Stimulated activated memory B cell treated with anti-CD40 and anti-IgM and Interleukin-4, amounts not matched to agents 10 μg/mL and 1 μg/mL and 100 μg/mL, for 72 hours (primary cell): ENCODE data around the gene HRH2.

ENCODE experiments used
- ATAC-seq: fragments of 150-1000 bp; cut with Tn5 transposase; 2 replicates; pipeline ENCODE4 v1.10.0; 2021
- H3K27ac Mint-ChIP-seq: one replicate; pipeline ENCODE4 v1.8.0; 2022; ENCODE audit warnings: mild to moderate bottlenecking, mixed read lengths
- H3K27me3 Mint-ChIP-seq: one replicate; pipeline ENCODE4 v1.8.0; 2022; ENCODE audit warnings: mixed read lengths
- H3K36me3 Mint-ChIP-seq: one replicate; pipeline ENCODE4 v1.8.0; 2022; ENCODE audit warnings: mixed read lengths
- H3K4me1 Mint-ChIP-seq: one replicate; pipeline ENCODE4 v1.8.0; 2022; ENCODE audit warnings: mixed read lengths
- H3K4me3 Mint-ChIP-seq: one replicate; pipeline ENCODE4 v1.8.0; 2022; ENCODE audit warnings: mild to moderate bottlenecking, moderate library complexity, mixed read lengths
- H3K9me3 Mint-ChIP-seq: one replicate; pipeline ENCODE4 v1.8.0; 2022; ENCODE audit warnings: mixed read lengths

The HRH2 gene

GRCh38 chr5:175680020-175680419 is 22.1 kb downstream of the HRH2 start:
- no peaks in the 10 kb centered on the region for H3K36me3 Mint-ChIP-seq
- H3K27ac Mint-ChIP-seq, result no peak overlapping the region

GRCh38 chr5:175680463-175680862 is 22.6 kb downstream of the HRH2 start:
- Mint-ChIP-seq H3K4me3 (no peak overlapping the region), H3K27ac (no peak overlapping the region), H3K36me3 (no peaks in the 10 kb centered on the region)

More at GRCh38 chr5:175680020-175680419, 22.1 kb downstream of the HRH2 start:
- H3K4me3 Mint-ChIP-seq, result no peak overlapping the region
- ATAC-seq, result no peak
- peaks cover 24% of the 10 kb centered on the region for H3K27me3 Mint-ChIP-seq
- H3K9me3 Mint-ChIP-seq, result no peaks in the 10 kb centered on the region
- H3K4me1 Mint-ChIP-seq, result no peaks in the 10 kb centered on the region

GRCh38 chr5:175681045-175681967 is 23.4 kb downstream of the HRH2 start:
- no peaks in the 10 kb centered on the region for H3K36me3 Mint-ChIP-seq
- H3K9me3 Mint-ChIP-seq, result no peaks in the 10 kb centered on the region
- H3K4me3 Mint-ChIP-seq, result no peak overlapping the region
- H3K27me3 Mint-ChIP-seq, result peaks cover 19% of the 10 kb centered on the region
- no peak for ATAC-seq
- no peaks in the 10 kb centered on the region for H3K4me1 Mint-ChIP-seq
- H3K27ac Mint-ChIP-seq, result no peak overlapping the region

More at GRCh38 chr5:175680463-175680862, 22.6 kb downstream of the HRH2 start:
- no peak for ATAC-seq
- no peaks in the 10 kb centered on the region for H3K4me1 Mint-ChIP-seq
- H3K27me3 Mint-ChIP-seq, result peaks cover 24% of the 10 kb centered on the region
- no peaks in the 10 kb centered on the region for H3K9me3 Mint-ChIP-seq

- Mint-ChIP-seq H3K36me3 (no peaks in the 10 kb centered on the region), H3K4me1 (no peaks in the 10 kb centered on the region), H3K4me3 (no peak overlapping the region), H3K27me3 (peaks cover 12% of the 10 kb centered on the region), H3K27ac (no peak overlapping the region), H3K9me3 (no peaks in the 10 kb centered on the region)
- ATAC-seq, result no peak
Observed at GRCh38 chr5:175681968-175682340, 24.1 kb downstream of the HRH2 start.

GRCh38 chr5:175682664-175683063 is 24.8 kb downstream of the HRH2 start:
- H3K9me3 Mint-ChIP-seq, result no peaks in the 10 kb centered on the region
- H3K27ac Mint-ChIP-seq, result no peak overlapping the region
- H3K4me1 Mint-ChIP-seq, result no peaks in the 10 kb centered on the region
- H3K4me3 Mint-ChIP-seq, result no peak overlapping the region
- H3K36me3 Mint-ChIP-seq, result no peaks in the 10 kb centered on the region
- H3K27me3 Mint-ChIP-seq, result peaks cover 12% of the 10 kb centered on the region
- no peak for ATAC-seq

GRCh38 chr5:175683231-175683630 is 25.4 kb downstream of the HRH2 start:
- no peak for ATAC-seq
- Mint-ChIP-seq H3K36me3 (no peaks in the 10 kb centered on the region), H3K4me1 (no peaks in the 10 kb centered on the region), H3K4me3 (no peak overlapping the region), H3K27ac (no peak overlapping the region), H3K9me3 (no peaks in the 10 kb centered on the region), H3K27me3 (peaks cover 12% of the 10 kb centered on the region)

- no peaks in the 10 kb centered on the region for H3K36me3 Mint-ChIP-seq
- H3K27ac Mint-ChIP-seq, result no peak overlapping the region
- peaks cover 19% of the 10 kb centered on the region for H3K27me3 Mint-ChIP-seq
Observed at GRCh38 chr5:175683921-175684320, 26.1 kb downstream of the HRH2 start.

GRCh38 chr5:175684931-175685330 is 27.1 kb downstream of the HRH2 start:
- Mint-ChIP-seq H3K4me1 (no peaks in the 10 kb centered on the region), H3K36me3 (no peaks in the 10 kb centered on the region), H3K27me3 (peaks cover 27% of the 10 kb centered on the region), H3K9me3 (no peaks in the 10 kb centered on the region), H3K4me3 (no peak overlapping the region), H3K27ac (no peak overlapping the region)
- no peak for ATAC-seq

More at GRCh38 chr5:175683921-175684320, 26.1 kb downstream of the HRH2 start:
- Mint-ChIP-seq H3K4me1 (no peaks in the 10 kb centered on the region), H3K9me3 (no peaks in the 10 kb centered on the region), H3K4me3 (no peak overlapping the region)
- no peak for ATAC-seq

- Mint-ChIP-seq H3K9me3 (no peaks in the 10 kb centered on the region), H3K27me3 (peaks cover 36% of the 10 kb centered on the region), H3K4me1 (no peaks in the 10 kb centered on the region), H3K36me3 (no peaks in the 10 kb centered on the region), H3K27ac (no peak overlapping the region), H3K4me3 (no peak overlapping the region)
- no peak for ATAC-seq
Observed at GRCh38 chr5:175685701-175686350, 28.0 kb downstream of the HRH2 start.

GRCh38 chr5:175686396-175686795 is 28.5 kb downstream of the HRH2 start:
- Mint-ChIP-seq H3K4me3 (no peak overlapping the region), H3K4me1 (no peaks in the 10 kb centered on the region), H3K36me3 (no peaks in the 10 kb centered on the region), H3K27ac (no peak overlapping the region), H3K9me3 (no peaks in the 10 kb centered on the region), H3K27me3 (peaks cover 42% of the 10 kb centered on the region)
- ATAC-seq, result no peak

- Mint-ChIP-seq H3K36me3 (no peaks in the 10 kb centered on the region), H3K27me3 (peaks cover 43% of the 10 kb centered on the region), H3K4me1 (no peaks in the 10 kb centered on the region), H3K27ac (no peak overlapping the region), H3K9me3 (no peaks in the 10 kb centered on the region), H3K4me3 (no peak overlapping the region)
- ATAC-seq, result peak; percentile 9
Observed at GRCh38 chr5:175686826-175687225, 29.0 kb downstream of the HRH2 start.

GRCh38 chr5:175687231-175687701 is 29.4 kb downstream of the HRH2 start:
- H3K9me3 Mint-ChIP-seq, result no peaks in the 10 kb centered on the region
- no peaks in the 10 kb centered on the region for H3K4me1 Mint-ChIP-seq
- no peak for ATAC-seq
- H3K36me3 Mint-ChIP-seq, result no peaks in the 10 kb centered on the region
- peaks cover 43% of the 10 kb centered on the region for H3K27me3 Mint-ChIP-seq
- no peak overlapping the region for H3K4me3 Mint-ChIP-seq
- H3K27ac Mint-ChIP-seq, result no peak overlapping the region

- H3K36me3 Mint-ChIP-seq, result no peaks in the 10 kb centered on the region
- H3K4me3 Mint-ChIP-seq, result no peak overlapping the region
- peaks cover 52% of the 10 kb centered on the region for H3K27me3 Mint-ChIP-seq
- no peak overlapping the region for H3K27ac Mint-ChIP-seq
- no peak for ATAC-seq
- H3K4me1 Mint-ChIP-seq, result no peaks in the 10 kb centered on the region
- H3K9me3 Mint-ChIP-seq, result no peaks in the 10 kb centered on the region
Observed at GRCh38 chr5:175688352-175689146, 30.7 kb downstream of the HRH2 start.

GRCh38 chr5:175689147-175689991 is 31.5 kb downstream of the HRH2 start:
- Mint-ChIP-seq H3K4me3 (no peak overlapping the region), H3K9me3 (no peaks in the 10 kb centered on the region), H3K27ac (no peak overlapping the region), H3K27me3 (peaks cover 52% of the 10 kb centered on the region), H3K4me1 (no peaks in the 10 kb centered on the region), H3K36me3 (no peaks in the 10 kb centered on the region)
- no peak for ATAC-seq
